Epidermal melanocyte (primary cell): Measurements from ENCODE around the gene KIAA0930.
A peak's percentile ranks its signal among the peaks of the same experiment; 100 is the strongest.

Experiments used
- DNase-seq: peaks from one replicate; pipeline ENCODE4 v3.0.0; 2011; ENCODE audit warnings: low spot score; ENCODE audit not compliant: insufficient read length

Gene KIAA0930

DNA sequence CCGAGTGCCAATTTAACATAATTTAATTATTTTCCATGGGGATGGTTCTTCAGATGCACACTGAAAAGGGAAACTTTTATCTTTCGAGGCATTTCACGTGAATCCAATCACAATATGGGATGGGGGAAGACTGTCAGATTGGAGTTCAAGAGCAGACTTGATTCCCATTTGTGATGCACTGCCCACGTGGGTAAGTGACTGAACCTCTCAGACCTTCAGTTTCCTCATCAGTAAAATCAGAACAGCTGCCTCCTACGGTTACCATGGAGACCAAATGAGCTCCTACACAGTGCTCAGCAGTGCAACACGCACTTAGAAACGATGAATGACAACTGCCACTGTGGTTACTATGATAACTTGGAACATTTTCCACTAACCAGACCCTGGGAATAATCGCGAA is 21.7 kb downstream of the KIAA0930 start:
- DNase-seq = no peak

DNA sequence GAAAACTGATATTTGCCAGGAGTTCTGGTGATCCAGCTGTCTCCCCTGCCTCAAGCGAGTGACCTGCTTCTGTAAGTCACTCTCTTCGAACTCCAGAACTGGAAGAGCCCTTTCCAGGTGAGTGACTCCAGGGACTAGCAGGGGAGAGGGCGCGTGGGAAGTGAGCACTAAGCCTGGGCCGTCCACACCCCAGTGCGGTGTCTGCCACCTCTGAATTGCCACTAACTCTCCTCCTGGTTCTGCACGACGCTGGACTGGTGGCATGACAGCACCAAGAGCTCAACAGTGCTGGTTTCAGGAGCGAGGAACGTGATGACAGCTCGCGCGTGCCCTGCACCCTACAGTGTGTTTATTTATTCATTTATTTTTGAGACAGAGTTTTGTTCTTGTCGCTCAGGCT is 22.9 kb downstream of the KIAA0930 start:
- DNase-seq = no peak

DNA sequence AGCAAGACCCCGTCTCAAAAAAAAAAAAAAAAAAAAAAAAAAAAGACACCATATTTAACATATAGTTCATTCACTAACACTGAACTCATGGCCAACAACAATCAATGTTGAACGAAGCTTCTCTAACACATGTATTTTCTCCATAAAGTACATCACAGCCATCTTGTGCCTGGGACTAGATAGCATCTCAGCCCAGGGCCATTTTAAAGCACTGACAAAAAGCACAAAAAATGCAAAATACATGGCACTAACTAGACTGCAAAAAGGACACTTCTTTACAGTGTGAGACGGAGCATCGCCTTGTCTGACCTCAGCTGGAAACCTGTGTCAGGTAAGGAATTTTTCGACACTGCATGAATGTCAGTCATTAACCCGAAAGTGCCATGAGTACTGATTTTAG is 23.3 kb downstream of the KIAA0930 start:
- DNase-seq = no peak

DNA sequence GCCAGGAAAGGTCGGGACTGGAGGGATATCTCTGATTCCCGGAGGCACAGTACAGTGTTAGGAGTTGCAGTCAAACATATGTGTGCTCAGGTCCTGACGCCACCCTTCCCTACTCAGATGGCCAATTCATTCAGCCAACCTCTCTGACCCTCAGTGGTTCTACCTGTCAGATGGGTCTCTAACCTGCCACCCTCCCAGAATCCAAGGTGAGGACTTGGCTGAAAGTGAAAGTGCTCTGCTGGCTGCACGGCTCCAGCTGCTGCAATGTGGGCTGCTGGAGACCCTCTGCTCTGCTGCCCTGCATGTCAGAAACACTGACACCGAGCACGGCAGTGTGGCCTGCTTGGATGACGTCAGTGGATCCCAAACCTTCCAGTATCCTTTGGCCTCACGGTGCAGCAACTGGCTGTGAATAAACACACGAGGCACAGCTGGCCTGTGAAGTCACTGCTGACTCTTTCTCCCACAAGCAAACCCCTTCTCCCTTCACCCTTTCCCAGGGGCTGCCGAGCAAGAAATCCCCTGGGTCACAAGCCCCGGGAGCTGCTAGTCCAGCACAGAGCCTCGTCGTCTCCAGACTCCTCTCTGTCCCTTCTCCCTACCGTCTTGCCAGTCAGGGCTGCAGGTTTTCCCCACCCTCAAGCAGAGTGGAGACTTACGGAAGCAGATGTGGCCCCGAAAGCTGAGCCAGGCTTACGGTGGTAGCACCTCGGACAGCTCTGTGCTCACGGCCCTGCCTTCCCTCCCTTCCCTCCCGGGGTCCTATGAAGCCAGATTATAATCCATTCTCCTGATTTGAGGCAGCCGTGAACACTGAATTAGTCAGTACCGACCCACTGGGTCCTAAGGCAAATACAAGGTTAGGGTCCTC is 24.3 kb downstream of the KIAA0930 start:
- DNase-seq = no peak

DNA sequence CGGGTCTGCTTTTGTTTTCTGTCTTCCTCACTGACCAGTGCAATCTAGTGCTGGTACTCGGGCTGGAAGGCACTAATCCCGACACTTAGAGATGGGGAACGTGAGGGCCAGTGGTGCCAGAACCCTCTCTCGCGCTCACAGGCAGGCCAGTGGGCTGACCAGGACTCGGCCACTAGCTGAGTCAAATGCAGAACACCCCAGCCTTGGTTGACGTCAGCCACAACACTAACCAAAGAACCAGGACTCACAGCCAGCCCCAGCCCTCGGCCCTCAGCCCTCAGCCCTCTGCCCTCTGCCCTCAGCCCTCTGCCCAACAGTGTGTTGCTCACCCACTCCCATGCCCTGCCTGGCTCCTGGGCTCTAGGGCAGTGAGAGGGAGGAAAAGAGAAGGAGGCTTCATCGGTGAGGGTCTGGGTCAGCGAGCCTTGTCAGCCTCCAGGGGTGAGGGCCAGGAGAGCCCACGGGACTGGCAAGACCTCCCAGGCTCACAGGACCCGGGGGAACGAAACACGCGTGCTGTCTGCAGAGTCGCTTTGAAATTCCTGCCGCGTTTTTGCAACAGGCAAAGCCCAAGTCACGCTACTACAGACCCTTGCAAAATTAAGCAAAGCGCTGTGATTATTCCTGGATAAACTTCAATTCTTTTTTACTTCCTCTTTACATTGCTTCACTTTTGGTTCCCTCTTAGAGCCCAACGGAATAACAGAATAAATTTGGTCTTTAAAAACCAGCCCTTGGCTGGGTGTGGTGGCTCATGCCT is 27.5 kb downstream of the KIAA0930 start:
- no peak for DNase-seq

DNA sequence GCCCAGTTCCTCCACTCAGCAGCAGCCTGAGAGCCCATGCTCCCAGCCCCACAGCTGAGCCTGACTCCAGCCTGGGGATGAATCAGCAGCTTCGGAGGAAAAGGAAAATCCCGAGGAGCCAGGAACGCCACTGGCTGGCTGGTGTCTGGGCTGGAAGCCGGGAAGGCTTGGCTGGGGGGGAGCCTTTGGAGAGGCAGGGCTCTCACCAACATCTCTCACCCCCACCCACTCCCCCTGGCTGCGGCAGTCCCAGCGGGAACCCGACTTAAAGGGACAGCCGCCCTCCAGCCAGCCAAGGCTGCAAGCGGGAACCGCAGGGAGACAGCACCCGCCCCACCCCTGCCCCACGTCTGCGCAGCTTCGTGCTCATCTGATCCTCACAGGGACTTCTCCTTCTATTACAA is 28.4 kb downstream of the KIAA0930 start:
- peak; percentile 57 for DNase-seq

DNA sequence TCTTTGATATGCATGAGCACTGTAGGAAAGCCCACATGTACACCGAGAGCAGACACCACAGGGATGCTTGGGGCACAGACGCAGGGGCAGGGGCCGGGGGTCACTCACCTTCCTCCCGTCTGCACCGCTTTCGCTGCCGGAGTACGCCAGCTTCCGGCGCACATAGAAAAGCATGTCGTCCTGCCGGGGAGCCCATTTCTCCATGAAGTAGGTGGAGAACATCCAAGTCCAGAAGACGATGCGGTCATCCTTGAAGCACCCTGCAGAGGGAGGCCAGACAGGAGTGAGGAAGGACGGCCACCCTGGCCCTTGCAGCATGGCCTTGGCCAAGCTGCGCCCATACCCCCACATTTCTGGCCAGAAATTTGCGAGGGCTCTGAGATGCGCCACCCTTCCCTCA is 28.8 kb downstream of the KIAA0930 start:
- DNase-seq = no peak

DNA sequence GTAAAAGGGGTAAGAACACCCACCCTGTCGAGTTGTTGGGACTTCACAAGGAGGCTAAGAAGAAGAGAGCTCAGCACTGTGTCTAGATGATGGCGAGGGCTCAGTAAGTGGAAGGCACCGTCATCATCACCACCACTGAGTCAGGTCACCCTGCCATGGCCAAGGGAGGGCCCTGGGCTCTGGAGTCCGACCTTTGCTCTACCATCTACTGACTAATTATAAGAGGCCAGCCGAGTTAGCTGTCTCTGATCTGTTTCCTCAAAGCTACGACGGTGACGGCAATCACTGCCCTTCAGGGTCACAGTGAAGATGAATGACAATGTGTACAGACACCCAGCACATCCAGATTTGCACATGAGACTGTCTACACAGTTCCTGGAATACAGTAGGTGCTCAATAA is 29.3 kb downstream of the KIAA0930 start:
- no peak for DNase-seq

DNA sequence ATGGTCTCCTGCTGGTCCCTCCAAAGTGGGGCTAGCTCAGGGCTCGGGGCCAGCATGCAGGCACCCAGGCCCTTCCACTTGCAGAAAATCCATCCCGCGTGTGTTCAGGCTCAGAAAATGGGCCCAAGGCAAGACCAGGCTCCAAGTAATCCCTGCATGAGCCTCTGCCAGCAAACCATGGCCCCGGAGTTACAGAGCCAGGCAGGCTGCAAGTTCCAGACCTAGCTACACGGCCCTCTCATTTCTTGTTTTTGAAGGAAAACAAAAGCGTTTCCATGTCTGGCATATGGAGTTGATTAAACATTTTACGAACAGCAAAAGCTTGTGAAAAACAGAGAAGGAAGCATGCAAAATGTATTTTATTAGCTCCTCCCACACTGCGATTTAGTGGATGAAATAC is 29.7 kb downstream of the KIAA0930 start:
- no peak for DNase-seq

DNA sequence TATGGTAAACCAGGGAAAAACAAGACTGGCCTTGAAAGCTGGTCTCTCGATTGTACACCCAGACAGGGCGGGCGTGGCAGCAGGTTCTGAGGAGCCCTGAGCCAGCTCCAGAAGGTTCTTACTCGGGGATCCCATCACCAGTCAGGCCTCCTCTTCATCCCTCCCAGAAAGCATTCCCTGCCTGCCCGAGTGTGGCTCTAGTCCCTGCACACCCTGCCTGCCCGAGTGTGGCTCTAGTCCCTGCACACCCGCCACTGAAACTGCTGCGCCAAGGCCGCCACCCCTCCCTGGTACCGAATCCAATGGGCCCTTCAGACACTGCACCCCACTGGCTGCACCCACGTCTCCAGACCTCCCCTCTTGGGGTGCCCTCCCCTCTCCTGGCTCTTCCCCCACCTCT is 30.1 kb downstream of the KIAA0930 start:
- no peak for DNase-seq

DNA sequence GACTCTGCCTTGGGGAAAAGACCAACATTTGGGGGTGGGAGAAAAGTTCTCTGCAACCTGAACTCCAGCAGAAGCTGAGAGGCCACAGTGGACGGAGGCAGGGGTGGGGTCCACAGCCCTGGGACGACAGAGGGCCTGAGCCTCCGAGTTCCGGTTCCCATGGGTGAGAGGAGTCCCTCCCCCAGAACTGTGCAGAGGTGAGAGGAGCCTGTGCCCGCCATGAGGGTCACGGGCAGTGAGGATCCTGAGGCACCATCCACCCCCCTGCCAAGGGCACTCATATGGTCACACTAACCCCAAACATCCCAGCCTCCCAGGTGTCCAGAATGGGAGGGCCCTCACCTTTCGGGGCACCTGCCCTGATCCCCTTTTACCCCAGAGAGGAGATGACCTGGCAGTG is 30.5 kb downstream of the KIAA0930 start:
- DNase-seq = no peak

DNA sequence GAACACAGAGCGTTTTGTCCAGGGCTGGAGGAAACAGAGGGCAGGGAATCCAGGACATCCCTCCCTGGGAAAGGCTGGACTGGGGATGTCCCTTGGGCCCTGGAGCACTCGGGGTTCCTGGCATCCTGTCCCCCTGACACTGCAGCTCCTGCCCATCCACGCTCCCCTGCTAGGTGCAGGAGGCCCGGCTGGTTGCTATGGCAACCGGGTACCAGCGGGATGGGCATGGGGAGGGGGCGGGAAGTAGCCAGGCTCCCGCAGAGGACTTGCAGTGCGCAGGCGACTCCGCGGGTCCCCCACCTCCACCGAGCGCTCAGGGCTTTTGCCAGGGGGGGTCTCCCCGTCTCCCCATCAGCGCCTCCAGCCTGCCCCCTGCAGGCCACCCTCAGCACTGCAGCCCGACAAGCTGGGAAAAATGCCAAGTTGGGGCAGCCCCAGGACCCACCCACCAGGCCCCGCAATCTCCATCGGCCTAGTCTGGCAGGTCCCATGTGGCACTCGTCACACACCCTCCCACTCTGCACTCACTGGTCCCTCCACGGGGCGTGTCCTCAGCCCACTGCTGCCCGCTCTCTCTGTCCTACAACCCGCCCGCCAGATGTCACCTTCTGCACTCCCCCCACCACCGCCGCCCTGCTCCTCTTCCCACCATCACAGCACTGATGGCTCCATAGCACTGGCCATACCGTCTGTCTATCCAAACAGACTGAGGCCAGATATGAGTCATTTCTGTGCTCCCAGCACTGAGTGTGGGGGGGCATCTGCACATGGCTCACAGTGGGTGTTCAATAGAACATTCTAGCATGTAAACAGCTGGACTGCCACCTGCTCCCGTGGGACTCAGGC is 31.5 kb downstream of the KIAA0930 start:
- no peak for DNase-seq

DNA sequence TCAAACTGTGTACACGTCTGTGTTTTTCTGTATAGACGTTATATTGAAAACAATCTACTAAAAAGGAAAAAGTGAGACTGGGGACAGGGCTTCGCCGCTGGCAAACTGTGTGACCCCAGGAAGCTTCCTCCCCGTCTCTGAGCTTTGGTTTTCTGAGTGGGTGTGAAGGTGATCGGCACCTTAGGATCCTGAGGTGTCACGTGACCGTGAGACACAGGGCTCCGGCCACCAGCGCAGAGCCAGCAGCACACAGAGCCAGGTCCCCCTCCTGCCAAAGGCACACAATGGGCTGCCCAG is 32.0 kb downstream of the KIAA0930 start:
- no peak for DNase-seq

DNA sequence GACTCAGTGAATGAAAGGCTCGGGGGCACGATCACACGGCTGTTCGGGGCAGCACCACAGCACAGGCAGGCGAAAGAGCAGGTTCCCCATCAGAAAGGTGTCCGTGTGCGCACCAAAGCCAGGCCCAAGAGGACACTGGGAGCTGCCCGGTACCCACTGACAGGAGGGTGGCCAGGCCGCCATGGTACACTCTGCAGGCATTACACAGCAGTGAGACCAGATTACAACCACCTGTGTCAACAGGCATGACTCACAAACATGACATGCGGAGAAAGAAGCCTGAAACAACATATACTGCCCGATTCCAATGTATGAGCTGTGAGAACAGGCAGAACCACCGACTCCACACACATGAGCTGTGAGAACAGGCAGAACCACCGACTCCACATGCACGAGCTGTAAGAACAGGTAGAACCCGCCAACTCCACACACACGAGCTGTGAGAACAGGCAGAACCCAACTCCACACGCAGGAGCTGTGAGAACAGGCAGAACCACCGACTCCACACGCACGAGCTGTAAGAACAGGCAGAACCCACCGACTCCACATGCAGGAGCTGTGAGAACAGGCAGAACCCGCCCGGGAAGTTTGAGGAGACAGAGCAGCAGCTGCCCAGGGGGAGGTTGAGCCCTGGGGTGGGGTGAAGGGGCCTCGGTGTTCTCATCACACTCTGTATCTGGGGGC is 32.6 kb downstream of the KIAA0930 start:
- DNase-seq = no peak

DNA sequence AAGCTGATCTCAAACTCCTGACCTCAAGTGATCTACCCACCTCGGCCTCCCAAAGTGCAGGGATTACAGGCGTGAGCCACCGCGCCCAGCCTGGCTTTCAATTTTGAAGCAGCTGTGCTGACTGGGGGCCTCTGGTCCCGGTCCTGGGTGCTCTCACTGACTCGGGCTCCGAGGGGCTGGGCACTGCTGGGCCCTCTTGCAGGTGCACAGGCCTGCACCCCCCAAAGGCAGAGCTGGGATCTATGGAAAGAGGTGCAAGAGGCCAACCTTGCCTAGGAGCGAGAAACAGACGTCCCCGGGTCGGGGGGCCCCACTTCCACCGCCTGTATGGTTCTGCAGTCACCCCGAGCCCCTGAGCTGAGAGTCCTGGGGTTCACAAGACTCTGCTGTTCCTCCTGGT is 33.2 kb downstream of the KIAA0930 start:
- no peak for DNase-seq

DNA sequence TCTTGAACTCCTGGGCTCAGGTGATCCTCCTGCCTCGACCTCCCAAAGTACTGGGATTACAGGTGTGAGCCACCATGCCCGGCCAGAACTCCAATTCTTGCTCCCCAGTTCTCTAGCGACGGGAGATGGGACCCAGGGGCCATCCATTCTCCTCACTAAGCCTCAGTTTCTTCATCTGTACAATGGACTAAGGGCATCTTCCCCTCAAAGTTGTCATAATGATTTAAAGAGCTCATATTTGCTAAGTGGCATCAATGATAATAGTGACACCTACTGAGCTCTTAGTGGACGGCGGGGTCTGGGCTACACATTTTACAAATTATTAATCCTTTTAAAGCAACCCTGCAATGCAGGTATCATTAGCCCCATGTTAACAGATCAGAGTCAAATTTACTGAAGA is 34.5 kb downstream of the KIAA0930 start:
- no peak for DNase-seq

DNA sequence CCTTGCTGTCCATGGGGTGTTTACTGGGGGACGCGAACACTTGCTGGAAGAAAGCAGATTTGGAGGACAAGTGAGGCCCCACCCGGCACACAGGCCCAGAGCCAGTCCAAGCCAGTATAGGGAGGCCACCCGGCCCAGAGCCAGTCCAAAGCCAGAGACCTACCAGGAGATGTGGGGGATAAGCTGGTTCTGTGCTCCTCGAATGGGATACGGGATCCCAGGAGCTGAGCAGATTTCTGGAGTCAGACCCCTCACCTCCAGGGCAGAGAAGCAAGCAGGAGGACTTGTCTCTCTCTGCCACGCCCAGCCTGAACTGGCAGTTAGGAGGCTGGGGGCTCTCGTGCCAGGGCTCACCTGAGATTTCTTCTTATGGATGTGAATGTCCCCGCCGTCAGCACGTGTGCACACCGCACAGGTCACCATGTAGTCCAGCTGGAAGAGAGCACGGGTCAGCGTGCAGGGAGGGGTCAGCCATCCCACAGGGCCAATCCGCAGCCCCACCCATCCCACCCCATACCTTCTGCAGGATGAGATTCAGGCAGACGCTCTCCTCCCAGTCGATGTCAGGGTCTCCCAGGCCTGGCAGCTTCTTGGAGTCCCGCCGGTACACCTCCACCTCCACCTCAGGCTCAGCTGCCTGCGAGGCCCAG is 35.3 kb downstream of the KIAA0930 start:
- no peak for DNase-seq

DNA sequence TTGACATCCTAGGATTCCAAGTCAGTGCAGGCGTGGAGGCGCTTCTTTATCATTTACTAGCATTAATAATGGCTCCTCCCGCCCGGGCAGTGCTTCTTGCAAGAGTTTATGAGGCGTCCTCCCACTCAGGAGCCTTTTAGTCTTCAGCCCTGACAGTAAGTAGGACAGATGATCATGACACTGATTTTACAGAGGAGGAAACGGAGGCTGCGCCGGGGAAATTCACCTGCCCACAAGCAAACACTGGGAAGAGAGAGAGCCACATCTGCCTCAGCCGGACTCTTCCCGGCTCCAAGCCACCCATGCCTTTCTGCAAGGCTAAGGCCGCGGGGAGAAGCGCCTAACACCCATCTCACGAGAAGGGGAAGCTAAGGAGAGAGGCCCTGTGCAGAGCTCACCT is 35.9 kb downstream of the KIAA0930 start:
- no peak for DNase-seq

DNA sequence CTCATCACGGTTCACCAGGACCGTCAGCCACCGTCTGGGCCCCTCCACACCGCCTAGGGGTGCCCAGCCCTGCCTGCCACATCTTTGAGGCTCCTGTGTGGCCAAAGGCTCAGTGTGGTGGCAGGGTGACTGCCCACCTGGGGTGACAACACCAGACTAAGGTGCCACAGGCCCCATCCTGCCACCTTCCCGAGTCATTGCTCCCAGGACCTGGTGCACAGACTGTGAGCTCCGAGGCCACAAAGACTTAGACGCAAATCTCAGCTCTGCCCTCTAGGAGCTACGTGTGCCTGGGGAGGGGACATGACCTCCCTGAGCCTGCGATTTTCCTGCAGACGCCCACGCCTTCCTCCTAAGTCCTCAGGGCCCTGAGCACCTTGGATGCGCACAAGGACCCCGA is 36.5 kb downstream of the KIAA0930 start:
- DNase-seq = no peak

DNA sequence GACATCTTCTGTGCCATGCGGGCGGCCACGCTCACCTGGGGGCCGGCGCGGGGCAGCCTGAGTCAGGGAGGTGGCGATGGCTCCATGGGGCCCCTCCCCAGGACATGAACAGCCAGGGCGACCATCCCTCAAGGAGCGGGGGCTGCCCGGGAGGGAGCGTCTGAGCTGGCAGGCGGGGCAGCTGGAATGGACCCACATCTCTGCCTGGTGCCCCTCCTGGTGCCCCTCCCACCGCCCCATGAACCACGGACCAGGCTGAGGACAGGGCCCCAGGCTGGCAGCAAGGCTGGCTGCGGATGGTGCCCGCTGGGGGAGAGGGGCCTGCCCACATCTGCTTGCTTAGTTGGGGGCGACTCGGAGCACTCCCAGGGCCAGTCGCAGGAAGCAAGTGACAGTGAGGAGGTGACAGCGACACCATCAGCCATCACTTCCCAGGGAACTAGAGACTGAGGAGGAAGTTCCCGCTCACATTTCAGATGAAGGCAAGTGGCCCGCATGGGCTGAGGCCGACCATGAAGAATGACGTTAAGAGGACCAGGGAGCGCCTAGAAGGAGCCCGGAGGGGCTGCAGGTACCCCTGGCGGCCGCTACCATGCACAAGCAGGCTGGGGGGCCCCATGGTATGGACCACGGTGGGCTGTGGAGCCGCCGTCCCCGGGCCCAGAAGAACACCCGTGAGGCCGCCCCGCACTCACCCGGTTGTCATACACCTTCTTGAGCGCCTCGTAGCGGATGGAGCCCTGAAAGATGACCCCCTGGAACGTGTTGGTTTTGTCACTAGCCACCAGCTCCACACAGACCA is 37.3 kb downstream of the KIAA0930 start:
- DNase-seq = no peak
